ENCODE results near the gene CALHM1.
"Not testable (repeated sequence)": the region's sequence is repeated elsewhere in the genome, so short reads cannot be mapped to it uniquely, and the experiment has no call there.

The CALHM1 gene

GRCh38 chr10:103458720-103459119 is at the start of gene CALHM1:
Gene CALHM1 (minus strand): TSS chr10:103458900. CDS start chr10:103458751, 149 bp downstream.
- Histone ChIP-seq H3K4me3 (ENCODE audit: low read depth, low read length) (no peak within 1 kb of the TSS), H3K36me3 (ENCODE audit: control insufficient read depth, insufficient read depth, low read length) (no peaks in the 10 kb centered on the region), H3K27ac (ENCODE audit: low read depth, low read length) (no peak within 1 kb of the TSS), H3K9ac (ENCODE audit: low read depth, low read length) (no peak within 1 kb of the TSS), H3K9me3 (ENCODE audit: control insufficient read depth, insufficient read depth, low read length) (no peaks in the 10 kb centered on the region), H3K27me3 (ENCODE audit: control insufficient read depth, insufficient read depth, low read length) (no peaks in the 10 kb centered on the region), H3K4me1 (ENCODE audit: control insufficient read depth, insufficient read depth, low read length) (no peaks in the 10 kb centered on the region)

GRCh38 chr10:103507235-103508191 is 48.8 kb upstream of the CALHM1 start:
- H3K4me1 ChIP-seq (ENCODE audit: control insufficient read depth, insufficient read depth, low read length), result no peaks in the 10 kb centered on the region
- H3K9ac ChIP-seq (ENCODE audit: low read depth, low read length), result no peak overlapping the region
- no peaks in the 10 kb centered on the region for H3K9me3 ChIP-seq (ENCODE audit: control insufficient read depth, insufficient read depth, low read length)
- H3K36me3 ChIP-seq (ENCODE audit: control insufficient read depth, insufficient read depth, low read length), result no peaks in the 10 kb centered on the region
- H3K27me3 ChIP-seq (ENCODE audit: control insufficient read depth, insufficient read depth, low read length), result peaks cover 2% of the 10 kb centered on the region; the same call in 1 of the 2 replicates
- H3K27ac ChIP-seq (ENCODE audit: low read depth, low read length), result no peak overlapping the region
- H3K4me3 ChIP-seq (ENCODE audit: low read depth, low read length), result no peak overlapping the region

- no peaks in the 10 kb centered on the region for H3K9me3 ChIP-seq (ENCODE audit: control insufficient read depth, insufficient read depth, low read length)
- peaks cover 4% of the 10 kb centered on the region; the same call in 1 of the 2 replicates for H3K27me3 ChIP-seq (ENCODE audit: control insufficient read depth, insufficient read depth, low read length)
- no peak overlapping the region for H3K4me3 ChIP-seq (ENCODE audit: low read depth, low read length)
- H3K9ac ChIP-seq (ENCODE audit: low read depth, low read length), result no peak overlapping the region
- no peak overlapping the region for H3K27ac ChIP-seq (ENCODE audit: low read depth, low read length)
- no peaks in the 10 kb centered on the region for H3K4me1 ChIP-seq (ENCODE audit: control insufficient read depth, insufficient read depth, low read length)
- H3K36me3 ChIP-seq (ENCODE audit: control insufficient read depth, insufficient read depth, low read length), result no peaks in the 10 kb centered on the region
Measured at GRCh38 chr10:103506061-103506460, 47.4 kb upstream of the CALHM1 start.

GRCh38 chr10:103504181-103504783 is 45.6 kb upstream of the CALHM1 start:
- H3K36me3 ChIP-seq (ENCODE audit: control insufficient read depth, insufficient read depth, low read length), result no peaks in the 10 kb centered on the region
- peak overlapping the region; percentile 63 for H3K27ac ChIP-seq (ENCODE audit: low read depth, low read length)
- H3K4me3 ChIP-seq (ENCODE audit: low read depth, low read length), result no peak overlapping the region
- H3K9me3 ChIP-seq (ENCODE audit: control insufficient read depth, insufficient read depth, low read length), result no peaks in the 10 kb centered on the region
- H3K27me3 ChIP-seq (ENCODE audit: control insufficient read depth, insufficient read depth, low read length), result peaks cover 5% of the 10 kb centered on the region; the same call in 1 of the 2 replicates
- H3K4me1 ChIP-seq (ENCODE audit: control insufficient read depth, insufficient read depth, low read length), result no peaks in the 10 kb centered on the region
- H3K9ac ChIP-seq (ENCODE audit: low read depth, low read length), result no peak overlapping the region

- not testable (repeated sequence) for H3K9me3 ChIP-seq (ENCODE audit: control insufficient read depth, insufficient read depth, low read length); H3K27me3 ChIP-seq (ENCODE audit: control insufficient read depth, insufficient read depth, low read length); H3K9ac ChIP-seq (ENCODE audit: low read depth, low read length); H3K36me3 ChIP-seq (ENCODE audit: control insufficient read depth, insufficient read depth, low read length); H3K4me3 ChIP-seq (ENCODE audit: low read depth, low read length); H3K4me1 ChIP-seq (ENCODE audit: control insufficient read depth, insufficient read depth, low read length)
- peak overlapping the region; percentile 63 for H3K27ac ChIP-seq (ENCODE audit: low read depth, low read length)
Measured at GRCh38 chr10:103503777-103504176, 45.1 kb upstream of the CALHM1 start.

- no peak overlapping the region for H3K4me3 ChIP-seq (ENCODE audit: low read depth, low read length)
- no peak overlapping the region for H3K9ac ChIP-seq (ENCODE audit: low read depth, low read length)
- H3K36me3 ChIP-seq (ENCODE audit: control insufficient read depth, insufficient read depth, low read length), result no peaks in the 10 kb centered on the region
- no peak overlapping the region for H3K27ac ChIP-seq (ENCODE audit: low read depth, low read length)
- H3K9me3 ChIP-seq (ENCODE audit: control insufficient read depth, insufficient read depth, low read length), result no peaks in the 10 kb centered on the region
- no peaks in the 10 kb centered on the region for H3K4me1 ChIP-seq (ENCODE audit: control insufficient read depth, insufficient read depth, low read length)
- peaks cover 5% of the 10 kb centered on the region; the same call in 1 of the 2 replicates for H3K27me3 ChIP-seq (ENCODE audit: control insufficient read depth, insufficient read depth, low read length)
Measured at GRCh38 chr10:103502849-103503660, 44.4 kb upstream of the CALHM1 start.

GRCh38 chr10:103501186-103501585 is 42.5 kb upstream of the CALHM1 start:
- H3K4me1 ChIP-seq (ENCODE audit: control insufficient read depth, insufficient read depth, low read length), result no peaks in the 10 kb centered on the region
- peaks cover 18% of the 10 kb centered on the region for H3K27me3 ChIP-seq (ENCODE audit: control insufficient read depth, insufficient read depth, low read length)
- no peaks in the 10 kb centered on the region for H3K36me3 ChIP-seq (ENCODE audit: control insufficient read depth, insufficient read depth, low read length)
- no peaks in the 10 kb centered on the region for H3K9me3 ChIP-seq (ENCODE audit: control insufficient read depth, insufficient read depth, low read length)
- H3K9ac ChIP-seq (ENCODE audit: low read depth, low read length), result no peak overlapping the region
- H3K4me3 ChIP-seq (ENCODE audit: low read depth, low read length), result no peak overlapping the region
- no peak overlapping the region for H3K27ac ChIP-seq (ENCODE audit: low read depth, low read length)

- no peaks in the 10 kb centered on the region for H3K9me3 ChIP-seq (ENCODE audit: control insufficient read depth, insufficient read depth, low read length)
- no peak overlapping the region for H3K4me3 ChIP-seq (ENCODE audit: low read depth, low read length)
- H3K4me1 ChIP-seq (ENCODE audit: control insufficient read depth, insufficient read depth, low read length), result no peaks in the 10 kb centered on the region
- H3K27ac ChIP-seq (ENCODE audit: low read depth, low read length), result no peak overlapping the region
- peaks cover 25% of the 10 kb centered on the region for H3K27me3 ChIP-seq (ENCODE audit: control insufficient read depth, insufficient read depth, low read length)
- H3K36me3 ChIP-seq (ENCODE audit: control insufficient read depth, insufficient read depth, low read length), result no peaks in the 10 kb centered on the region
- H3K9ac ChIP-seq (ENCODE audit: low read depth, low read length), result no peak overlapping the region
Measured at GRCh38 chr10:103500481-103500880, 41.8 kb upstream of the CALHM1 start.

GRCh38 chr10:103499881-103500280 is 41.2 kb upstream of the CALHM1 start:
- no peak overlapping the region for H3K27ac ChIP-seq (ENCODE audit: low read depth, low read length)
- no peak overlapping the region for H3K9ac ChIP-seq (ENCODE audit: low read depth, low read length)
- H3K4me1 ChIP-seq (ENCODE audit: control insufficient read depth, insufficient read depth, low read length), result no peaks in the 10 kb centered on the region
- H3K27me3 ChIP-seq (ENCODE audit: control insufficient read depth, insufficient read depth, low read length), result peaks cover 31% of the 10 kb centered on the region
- no peak overlapping the region for H3K4me3 ChIP-seq (ENCODE audit: low read depth, low read length)
- no peaks in the 10 kb centered on the region for H3K36me3 ChIP-seq (ENCODE audit: control insufficient read depth, insufficient read depth, low read length)
- no peaks in the 10 kb centered on the region for H3K9me3 ChIP-seq (ENCODE audit: control insufficient read depth, insufficient read depth, low read length)

- Histone ChIP-seq H3K36me3 (ENCODE audit: control insufficient read depth, insufficient read depth, low read length) (no peaks in the 10 kb centered on the region), H3K4me1 (ENCODE audit: control insufficient read depth, insufficient read depth, low read length) (no peaks in the 10 kb centered on the region), H3K9me3 (ENCODE audit: control insufficient read depth, insufficient read depth, low read length) (no peaks in the 10 kb centered on the region), H3K4me3 (ENCODE audit: low read depth, low read length) (no peak overlapping the region), H3K9ac (ENCODE audit: low read depth, low read length) (no peak overlapping the region), H3K27me3 (ENCODE audit: control insufficient read depth, insufficient read depth, low read length) (peaks cover 39% of the 10 kb centered on the region), H3K27ac (ENCODE audit: low read depth, low read length) (no peak overlapping the region)
Measured at GRCh38 chr10:103498936-103499638, 40.4 kb upstream of the CALHM1 start.

Data from HUES48 (cell line).